HG03139 (cell line): ENCODE results near the gene CHADL.
"Not testable (repeated sequence)": the region's sequence is repeated elsewhere in the genome, so short reads cannot be mapped to it uniquely, and the experiment has no call there.

Experiments
- ATAC-seq: cut with Tn5 transposase; IDR thresholded peaks from one replicate; pipeline ENCODE4 v1.9.1; 2021; ENCODE audit not compliant: unreplicated experiment

Gene CHADL, protein sequence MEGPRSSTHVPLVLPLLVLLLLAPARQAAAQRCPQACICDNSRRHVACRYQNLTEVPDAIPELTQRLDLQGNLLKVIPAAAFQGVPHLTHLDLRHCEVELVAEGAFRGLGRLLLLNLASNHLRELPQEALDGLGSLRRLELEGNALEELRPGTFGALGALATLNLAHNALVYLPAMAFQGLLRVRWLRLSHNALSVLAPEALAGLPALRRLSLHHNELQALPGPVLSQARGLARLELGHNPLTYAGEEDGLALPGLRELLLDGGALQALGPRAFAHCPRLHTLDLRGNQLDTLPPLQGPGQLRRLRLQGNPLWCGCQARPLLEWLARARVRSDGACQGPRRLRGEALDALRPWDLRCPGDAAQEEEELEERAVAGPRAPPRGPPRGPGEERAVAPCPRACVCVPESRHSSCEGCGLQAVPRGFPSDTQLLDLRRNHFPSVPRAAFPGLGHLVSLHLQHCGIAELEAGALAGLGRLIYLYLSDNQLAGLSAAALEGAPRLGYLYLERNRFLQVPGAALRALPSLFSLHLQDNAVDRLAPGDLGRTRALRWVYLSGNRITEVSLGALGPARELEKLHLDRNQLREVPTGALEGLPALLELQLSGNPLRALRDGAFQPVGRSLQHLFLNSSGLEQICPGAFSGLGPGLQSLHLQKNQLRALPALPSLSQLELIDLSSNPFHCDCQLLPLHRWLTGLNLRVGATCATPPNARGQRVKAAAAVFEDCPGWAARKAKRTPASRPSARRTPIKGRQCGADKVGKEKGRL

DNA sequence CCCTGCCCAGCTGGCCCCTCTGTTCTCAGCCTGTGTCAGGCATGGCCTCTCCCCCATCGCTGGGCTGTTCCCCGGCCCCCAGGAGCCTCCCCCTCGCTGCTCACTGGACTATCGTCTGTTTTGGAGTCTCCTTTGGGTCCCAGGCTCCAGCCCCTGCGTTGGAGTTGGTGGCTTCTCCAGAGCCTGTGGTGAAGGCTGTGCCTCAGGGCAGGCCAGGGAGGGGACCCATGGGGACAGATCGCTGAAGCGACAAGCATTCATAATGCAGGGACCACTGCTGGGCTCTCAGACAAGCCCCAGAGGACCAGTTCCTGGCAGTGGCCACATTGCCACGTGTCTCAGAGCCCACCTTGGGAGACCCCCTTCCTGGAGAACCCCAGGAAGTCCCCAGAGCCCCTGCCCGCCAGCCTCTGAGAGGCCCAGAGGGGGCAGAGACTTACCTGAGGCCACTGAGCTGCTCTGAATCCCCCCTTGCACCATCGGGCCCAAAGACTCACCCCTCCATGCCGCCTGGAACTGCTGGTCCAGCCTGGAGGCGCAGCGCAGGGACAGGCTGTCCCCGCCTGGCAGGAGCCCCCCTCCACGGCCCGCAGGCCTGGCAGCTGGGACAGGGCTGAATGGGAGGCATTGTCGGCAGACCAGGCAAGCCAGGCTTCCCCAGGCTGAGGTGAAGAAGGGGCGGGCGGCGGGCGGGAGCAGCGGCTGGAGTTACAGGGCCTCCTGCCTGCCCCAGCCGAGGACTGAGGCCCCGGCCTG lies at the start of gene CHADL:
CHADL (minus strand) TSS at position 555 of the 756 bp plus-strand sequence; CDS start at position 505, 50 bp downstream.
- ATAC-seq = no peak

DNA sequence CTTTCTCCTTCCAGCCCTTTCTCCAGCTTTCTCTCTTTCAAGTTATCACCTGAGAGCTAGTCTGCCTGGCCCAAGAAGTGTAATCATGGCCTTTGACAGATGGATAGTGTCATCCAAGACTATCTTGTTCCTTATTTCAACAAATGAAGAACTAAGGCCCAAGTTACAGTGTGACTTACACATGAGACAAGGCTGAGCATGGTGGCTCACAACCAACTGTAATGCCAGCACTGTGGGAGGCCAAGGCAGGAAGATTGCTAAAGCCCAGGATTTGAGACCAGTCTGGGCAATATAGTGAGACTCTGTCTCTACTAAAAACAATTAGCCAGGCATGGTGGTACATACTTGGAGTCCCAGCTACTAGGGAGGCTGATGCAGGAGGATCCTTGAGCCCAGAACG lies 48.9 kb upstream of the CHADL start:
- no peak for ATAC-seq

DNA sequence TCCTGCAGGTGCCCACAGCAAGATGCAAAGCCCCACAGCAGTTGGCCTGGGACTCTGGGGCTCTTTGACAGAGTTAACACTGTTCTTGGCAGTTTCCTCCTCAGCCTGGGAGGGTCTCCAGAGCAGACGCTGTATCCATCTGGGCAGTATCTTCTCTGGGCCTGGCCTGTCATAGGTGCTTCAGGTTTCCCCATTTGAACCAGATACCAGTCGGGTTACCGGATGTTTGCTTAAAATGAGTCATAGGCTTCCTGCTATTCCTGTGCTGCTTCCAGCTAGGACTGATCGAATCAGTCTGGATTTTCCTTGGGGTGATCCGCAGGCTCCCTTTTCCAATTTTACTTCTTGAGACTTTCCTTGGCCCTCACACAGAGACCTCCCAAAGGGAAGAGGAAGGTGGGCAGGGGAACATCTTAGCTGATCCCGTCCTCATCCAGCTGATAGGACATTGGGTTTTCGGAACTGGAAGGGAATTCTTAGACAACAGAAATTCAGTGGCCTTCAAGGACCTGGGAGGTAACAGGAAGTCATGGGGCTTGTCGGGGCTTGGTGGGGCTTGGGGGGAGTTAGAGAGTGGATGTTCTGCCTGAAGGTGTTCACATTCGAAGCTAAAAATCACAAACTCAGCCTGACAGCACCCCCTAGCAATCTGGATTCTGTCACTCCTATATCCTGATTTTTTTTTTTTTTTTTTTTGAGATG lies 47.7 kb upstream of the CHADL start:
- no peak for ATAC-seq

DNA sequence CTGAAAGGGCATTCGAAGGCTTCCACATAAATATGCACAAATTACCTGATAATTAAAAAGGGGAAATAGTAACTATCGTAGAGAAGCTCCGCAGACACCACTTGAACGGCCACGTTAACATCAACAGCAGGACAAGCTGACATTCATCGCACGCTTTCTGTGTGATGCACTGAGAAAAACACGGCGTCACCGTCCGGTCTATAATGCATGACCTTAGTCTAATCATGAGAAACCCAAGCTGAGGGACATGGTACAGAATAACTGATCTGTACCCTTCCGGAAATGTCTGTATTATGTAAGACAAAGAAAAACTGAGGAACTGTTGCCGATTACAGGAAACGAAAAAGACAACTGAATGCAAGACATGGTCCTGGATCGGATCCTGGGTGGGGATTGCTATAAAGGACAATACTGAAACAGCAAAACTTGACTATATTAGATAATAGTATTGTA lies 45.9 kb upstream of the CHADL start:
- ATAC-seq = peak; percentile 1

DNA sequence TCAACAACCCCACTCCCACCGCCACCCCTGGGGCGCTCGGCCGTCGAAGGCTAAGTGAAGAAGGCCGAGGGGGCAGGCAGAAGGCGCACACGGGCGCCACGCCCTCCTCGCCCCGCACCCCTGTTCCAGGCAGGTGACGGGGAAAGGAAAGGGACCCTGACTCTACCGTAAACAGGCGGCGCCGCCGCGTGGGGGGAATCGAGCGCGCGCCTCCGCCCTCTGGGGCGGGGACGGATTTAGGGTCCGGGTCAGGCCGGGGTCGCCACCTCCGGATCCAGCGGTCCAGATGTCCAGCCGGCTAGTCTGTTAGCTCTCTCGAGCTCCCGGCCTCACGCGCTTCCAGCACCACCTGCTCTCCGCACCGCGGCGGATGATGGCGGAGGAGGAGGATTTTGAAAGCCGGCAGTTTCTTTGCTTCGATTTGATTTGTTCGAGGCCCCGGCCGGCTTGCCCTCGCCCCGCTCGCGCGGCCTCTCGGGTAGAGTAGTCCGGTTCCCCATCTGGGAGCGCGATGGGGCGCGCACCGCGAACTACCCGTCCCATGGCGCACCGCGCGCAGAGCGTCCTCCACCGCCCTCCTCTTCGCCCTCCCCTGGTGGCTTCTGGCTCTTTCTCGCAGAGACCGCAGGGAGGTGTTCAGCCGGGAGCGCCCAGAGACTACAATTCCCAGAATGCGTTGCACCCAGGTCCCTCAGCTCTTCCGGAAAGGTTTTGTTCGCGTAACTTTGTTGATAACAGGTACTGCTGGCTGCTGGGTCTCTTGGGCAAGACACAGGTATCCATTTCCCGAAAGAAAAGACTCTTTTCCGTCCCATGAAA lies 45.3 kb upstream of the CHADL start, which contains the start of gene RANGAP1:
RANGAP1 (minus strand) TSS at position 368 of the 819 bp plus-strand sequence. CDS start 5,143 bp downstream, outside the sequence.
- ATAC-seq = peak; percentile 93

DNA sequence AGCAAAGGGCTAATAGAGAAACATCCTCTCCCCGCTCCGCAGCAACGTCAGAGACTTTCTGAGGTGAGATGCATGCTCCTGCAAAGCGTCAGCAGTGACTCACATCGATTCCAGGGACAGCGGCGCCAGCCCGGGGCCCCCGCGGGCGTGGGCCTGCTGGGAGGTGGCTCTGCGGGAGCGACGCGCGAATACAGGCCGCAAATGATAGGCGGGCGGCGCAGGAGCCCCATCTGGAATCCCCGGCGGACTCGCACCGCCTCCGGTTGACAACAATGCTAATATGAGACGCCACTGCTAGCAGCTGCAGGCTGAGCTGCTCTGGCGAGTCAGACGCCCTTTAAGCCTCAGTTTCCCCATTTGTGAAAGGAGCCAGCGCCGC lies 44.7 kb upstream of the CHADL start:
- ATAC-seq = peak; percentile 15

DNA sequence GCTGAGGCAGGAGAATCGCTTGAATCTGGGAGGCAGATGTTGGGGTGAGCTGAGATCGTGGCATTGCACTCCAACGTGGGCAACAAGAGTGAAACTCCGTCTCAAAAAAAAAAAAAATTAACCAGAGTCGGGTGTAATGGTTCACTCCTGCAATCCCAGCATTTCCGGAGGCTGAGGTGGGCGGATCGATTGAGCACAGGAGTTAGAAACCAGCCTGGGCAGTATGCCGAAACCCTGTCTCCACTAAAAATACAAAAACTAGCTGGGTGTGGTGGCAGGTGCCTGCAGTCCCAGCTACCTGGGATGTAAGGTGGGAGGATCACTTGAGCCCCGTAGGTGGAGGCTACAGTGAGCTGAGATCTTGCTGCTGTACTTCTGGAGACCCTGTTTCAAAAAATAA lies 43.7 kb upstream of the CHADL start:
- no peak for ATAC-seq

DNA sequence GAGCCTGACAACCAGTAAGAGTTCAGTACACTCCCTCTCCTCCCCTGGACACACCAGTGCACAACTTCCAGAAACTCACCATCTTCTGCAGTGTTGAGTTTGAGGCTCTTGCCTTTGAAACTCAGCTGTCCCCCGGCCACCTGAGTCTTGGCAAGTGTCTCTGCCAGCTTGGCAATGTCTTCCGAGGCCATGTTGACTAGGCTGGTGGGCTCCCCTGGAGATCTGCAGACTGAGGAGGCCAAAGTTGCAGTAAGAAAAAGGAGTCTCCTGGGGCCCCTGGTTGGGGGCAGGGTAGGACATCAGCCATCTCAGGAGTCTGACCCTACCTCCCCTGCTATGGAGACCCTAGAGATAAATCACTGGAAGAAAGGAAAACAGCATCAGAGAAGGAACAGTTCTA lies 40.1 kb upstream of the CHADL start:
- ATAC-seq = no peak

DNA sequence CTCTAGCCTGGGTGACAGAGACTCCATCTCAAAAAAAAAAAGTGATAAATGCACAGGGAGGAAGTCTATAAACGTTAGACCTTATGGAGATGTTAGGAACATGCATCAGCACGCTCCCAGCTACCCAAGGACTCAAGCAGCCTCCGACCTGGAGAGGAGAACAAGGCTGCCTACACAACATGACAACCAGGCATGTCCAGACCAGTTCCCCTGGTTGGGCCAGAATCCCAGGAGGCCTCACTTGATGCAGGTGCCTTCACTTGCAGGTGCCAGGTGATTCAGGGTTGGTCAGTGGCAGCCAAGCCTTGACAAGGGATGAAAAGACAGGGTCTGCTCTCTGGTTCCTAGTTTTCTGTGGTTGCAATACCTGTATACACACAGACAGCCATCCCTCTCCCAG lies 39.3 kb upstream of the CHADL start:
- no peak for ATAC-seq

DNA sequence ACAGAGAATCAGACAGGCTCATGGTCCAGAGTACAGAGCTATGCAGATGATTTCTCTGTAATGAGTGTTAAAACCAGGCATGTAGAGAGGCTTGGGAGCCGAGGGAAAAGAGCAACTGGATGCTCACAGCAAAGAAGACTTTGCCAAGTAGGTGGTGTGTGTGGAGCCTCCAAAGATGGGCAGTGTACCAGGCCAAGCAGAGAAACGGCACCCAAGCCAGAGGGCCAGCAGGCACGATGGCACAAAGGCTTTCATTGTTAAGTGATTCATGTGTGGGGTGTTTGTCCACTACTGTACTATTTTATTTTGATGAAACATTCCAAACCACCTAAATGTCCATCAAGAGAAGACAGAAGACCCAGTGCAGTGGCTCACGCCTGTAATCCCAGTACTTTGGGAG lies 34.1 kb upstream of the CHADL start:
- no peak for ATAC-seq

DNA sequence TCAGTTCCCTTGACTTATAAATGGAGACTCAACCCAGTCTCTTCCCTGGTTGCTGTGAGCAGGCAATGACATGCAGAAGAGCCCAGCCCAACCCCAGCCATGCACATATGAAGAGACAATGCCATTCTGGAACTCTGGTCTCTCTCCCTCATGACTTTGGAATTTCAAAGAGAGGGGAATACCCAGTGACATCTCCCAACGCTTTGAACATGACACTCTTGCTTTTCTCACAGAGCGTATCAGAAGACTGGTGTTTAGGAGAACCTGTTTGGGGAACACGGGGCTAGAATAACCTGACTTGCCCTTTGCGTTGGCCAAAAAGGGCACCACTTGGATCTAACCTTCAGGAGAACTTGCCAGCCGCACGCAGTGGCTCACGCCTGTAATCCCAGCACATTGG lies 32.4 kb upstream of the CHADL start:
- no peak for ATAC-seq

DNA sequence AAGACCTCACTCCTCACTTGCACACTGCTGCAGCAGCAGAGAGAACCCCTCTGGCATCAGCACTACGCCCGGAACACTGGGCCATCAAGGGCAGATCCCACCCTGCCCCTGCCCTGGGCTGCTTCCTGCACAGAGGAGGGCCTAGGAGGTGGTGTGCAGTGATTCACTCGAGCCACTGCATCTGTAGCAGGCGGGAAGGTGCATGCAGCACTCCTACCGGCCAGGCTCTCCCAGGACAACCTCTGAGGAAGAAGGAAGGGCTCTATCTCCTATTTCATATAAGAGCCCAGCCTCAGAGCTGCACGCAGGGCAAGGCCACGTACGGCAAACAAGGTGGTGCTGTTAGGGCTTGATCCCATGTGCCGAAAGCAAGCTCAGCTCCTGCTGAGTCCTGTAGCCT lies 31.1 kb upstream of the CHADL start:
- ATAC-seq = no peak

DNA sequence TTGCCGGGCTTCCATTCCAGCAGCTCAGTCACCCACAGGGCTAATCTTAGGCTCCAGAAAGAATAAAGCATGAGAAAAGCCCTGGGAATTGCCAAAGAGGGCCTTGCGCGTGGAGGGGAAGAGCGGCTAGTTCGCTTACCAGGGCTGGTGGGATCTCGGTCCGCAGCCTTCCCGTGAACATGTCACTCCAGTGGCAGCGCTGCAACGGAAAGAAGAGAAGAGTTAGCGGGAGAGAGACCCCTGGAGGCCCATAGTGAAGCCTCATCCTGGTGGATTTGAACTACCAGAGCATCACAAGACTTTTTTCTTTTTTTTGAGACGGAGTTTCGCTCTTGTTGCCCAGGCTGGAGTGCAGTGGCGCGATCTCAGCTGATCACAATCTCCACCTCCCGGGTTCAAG lies 27.2 kb upstream of the CHADL start:
- ATAC-seq = no peak

DNA sequence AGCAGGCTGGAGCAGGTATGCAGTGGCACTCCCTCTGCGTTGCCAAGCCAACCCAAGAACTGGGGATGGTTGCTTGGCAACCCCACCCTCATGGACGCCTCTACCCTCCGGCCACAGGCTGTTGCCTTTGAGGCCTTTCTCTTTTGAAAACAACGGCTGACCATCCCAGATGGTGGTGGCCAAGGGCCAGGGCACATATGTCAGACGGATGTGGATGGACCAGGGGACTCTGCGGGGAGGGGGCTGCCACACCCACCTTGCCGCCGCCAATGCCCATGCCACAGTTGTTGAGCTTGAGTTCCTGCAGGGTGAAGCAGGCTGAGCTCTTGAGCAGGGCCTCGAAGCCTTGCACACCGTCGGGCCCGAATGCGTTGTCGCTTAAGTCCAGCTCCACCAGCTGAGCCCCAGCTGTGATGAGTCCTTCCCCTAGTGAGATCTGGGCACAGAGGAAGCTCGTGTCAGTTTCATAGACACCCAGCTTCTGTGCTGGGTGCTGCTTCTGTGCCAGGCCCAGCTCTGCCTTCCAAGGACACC lies 23.7 kb upstream of the CHADL start:
- ATAC-seq = no peak

DNA sequence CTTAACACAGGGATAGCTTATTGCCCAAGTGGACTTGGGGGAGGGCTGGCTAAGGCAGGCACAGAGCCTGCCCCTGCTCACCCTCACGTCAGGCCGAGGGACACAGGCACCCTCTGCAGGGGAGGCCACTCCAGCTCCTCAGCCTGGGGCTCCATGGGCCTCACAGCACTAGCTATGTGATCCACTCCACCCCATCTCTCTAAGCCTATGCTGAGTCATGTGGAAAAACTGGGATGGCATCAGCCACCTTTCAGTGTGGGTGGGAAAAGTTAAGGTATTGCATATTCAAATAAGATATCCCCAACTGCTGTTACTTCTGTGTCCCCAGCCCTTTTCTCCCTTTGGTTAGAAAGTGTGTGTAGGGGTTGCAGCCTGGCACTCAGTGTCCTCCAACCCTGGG lies 23.0 kb upstream of the CHADL start:
- no peak for ATAC-seq

DNA sequence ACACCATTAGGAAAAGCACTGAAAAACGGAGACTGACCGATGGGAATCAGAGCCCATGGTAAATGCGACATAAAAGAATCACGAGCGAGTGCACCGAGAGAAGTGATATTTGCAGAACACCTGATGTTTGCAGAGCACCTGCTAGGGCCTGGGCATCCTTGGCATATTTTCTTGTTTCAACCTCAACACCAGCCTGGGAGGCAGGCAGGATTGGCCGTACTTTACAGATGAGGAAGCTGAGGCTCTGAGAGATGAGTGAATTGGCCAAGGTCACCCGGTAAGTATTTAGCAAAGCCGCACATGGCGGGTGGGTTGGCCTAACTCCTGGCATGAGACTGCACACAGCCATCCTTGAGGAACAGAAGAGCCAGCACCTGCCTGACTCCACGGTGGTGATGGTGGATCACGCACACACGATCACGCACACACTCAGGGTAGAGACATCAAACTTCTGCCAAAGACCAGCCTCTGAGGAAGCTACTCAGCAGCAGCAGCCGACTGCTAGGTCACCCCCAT lies 21.6 kb upstream of the CHADL start:
- no peak for ATAC-seq

DNA sequence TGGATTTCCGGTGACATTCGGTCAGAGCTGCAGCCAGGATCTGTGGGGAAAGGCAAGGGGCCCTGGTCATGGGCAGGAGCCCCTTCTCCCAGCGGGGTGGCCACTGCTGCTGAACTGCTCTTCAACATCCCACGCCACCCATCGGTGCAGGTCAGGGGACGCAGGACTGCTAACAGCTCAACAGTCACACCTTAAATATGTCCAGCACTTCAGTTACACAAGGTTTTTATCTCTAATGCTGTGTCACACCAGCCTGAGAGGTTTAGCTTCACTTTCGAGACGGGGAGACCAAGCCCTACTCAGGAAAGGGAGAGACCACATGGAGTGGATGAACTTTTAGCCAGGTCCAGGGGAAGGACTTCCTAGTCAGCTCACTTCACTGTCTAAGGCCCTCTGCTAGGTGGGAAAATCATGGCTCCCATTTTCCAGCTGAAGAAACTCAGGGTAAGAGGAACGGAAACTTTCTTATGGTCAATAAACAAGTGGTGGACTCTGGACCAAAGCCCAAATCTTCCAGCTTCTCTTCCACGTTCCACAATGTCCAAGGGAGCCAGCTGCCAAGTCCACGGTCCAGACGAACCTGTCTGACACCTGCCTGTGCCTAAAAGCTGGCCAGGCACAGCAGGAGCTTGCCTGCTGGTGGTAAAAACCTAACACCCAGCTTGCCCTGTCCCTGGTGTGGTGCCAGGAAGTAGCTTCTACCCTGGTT lies 21.0 kb upstream of the CHADL start:
- no peak for ATAC-seq

DNA sequence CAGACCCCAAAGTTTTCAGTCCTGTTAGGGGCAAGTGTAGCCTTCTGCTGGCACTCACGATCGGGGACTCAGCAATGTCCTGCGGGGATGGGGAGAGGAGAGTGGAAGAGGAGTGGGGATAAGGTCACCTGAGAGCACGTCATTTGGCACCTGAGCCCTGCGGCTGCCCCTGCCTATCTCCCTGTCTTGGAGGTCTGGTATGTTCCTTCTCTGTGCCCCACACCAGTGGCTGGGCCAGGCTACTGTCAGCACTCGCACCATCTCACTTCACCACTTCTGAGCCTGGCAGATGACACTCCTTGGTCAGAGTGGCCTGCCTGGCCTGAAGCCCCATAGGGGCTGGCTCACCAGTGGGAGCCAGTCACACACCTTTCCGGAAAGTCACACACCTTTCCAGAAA lies 20.1 kb upstream of the CHADL start:
- no peak for ATAC-seq

DNA sequence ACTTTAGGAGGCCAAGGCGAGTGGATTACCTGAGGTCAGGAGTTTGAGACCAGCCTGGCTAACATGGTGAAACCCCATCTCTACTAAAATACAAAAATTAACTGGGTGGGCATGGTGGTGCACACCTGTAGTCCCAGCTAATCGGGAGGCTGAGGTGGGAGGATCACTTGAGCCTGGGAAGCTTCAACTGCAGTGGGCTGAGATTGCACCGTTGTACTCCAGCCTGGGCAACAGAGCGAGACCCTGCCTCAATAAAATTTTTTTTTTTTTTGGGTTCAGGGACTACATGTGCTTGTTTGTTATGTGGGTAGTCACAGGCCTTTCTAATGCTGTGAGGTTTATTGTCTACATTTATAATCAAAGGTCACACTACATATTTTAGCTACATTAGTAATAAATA lies 19.0 kb upstream of the CHADL start:
- ATAC-seq = not testable (repeated sequence)
